SK-N-SH (cell line): ENCODE results near the gene JMJD4. TPM values are rescaled to one million over a fixed set of nuclear protein-coding genes. Genes with fewer than 3 reads are reported as not detected.

Source experiments
- CTCF ChIA-PET: fragments of 300-600, 350-600 bp; formaldehyde crosslinking; extraction: SDS; loops from one replicate; lab custom pipeline; 2021; lab: Yijun Ruan, JAX
- POLR2A ChIA-PET: fragments of 350-600 bp; sonication (Branson Sonifier 250); formaldehyde crosslinking; extraction: SDS; loops from one replicate; lab custom pipeline; 2020; ENCODE audit warnings: antibody characterized with exemption, inconsistent platforms; lab: Yijun Ruan, JAX
- DNase-seq: peaks from one replicate; pipeline ENCODE4 v3.0.0; 2012
- H2AFZ ChIP-seq: fragments of 200-600 bp; sonication (generic); 2 replicates; pipeline ENCODE4 v1.8.1; 2016; ENCODE audit warnings: antibody characterized with exemption, mild to moderate bottlenecking, low read depth
- H3F3A ChIP-seq: fragments of 200-600 bp; sonication (generic); replicated peaks from 2 replicates; pipeline ENCODE3; 2016; ENCODE audit warnings: antibody characterized with exemption, mild to moderate bottlenecking; ENCODE audit not compliant: insufficient read depth
- H3K27ac ChIP-seq, 2 experiments: fragments of 200-500 bp in 1 of 2; fragments of 200-600 bp in 1 of 2; sonication (Bioruptor generic) in 1 of 2; sonication (generic), shearing (Covaris generic) in 1 of 2; 2 replicates each; pipeline versions ENCODE4 v1.5.1 to v1.6.1; 2014 to 2016; ENCODE audit warnings: low read depth in 2 of 2, inconsistent platforms in 1 of 2, low read length in 1 of 2, mild to moderate bottlenecking in 1 of 2, mixed read lengths in 1 of 2
- H3K27me3 ChIP-seq: fragments of 200-600 bp; sonication (generic), shearing (Covaris generic); 2 replicates; pipeline ENCODE4 v1.6.1; 2016; ENCODE audit warnings: mixed run types; ENCODE audit not compliant: insufficient read depth
- H3K36me3 ChIP-seq, 2 experiments: fragments of 200-500 bp in 1 of 2; fragments of 200-600 bp in 1 of 2; sonication (Bioruptor generic) in 1 of 2; sonication (generic) in 1 of 2; replicated peaks in 1 of 2; 2 replicates each; pipeline versions ENCODE3 to v1.5.1; 2014 to 2016; ENCODE audit warnings: low read length in 1 of 2, mild to moderate bottlenecking in 1 of 2; ENCODE audit not compliant: insufficient read depth in 2 of 2, control insufficient read depth in 1 of 2
- H3K4me1 ChIP-seq, 2 experiments: fragments of 200-500 bp in 1 of 2; fragments of 200-600 bp in 1 of 2; sonication (Bioruptor generic) in 1 of 2; sonication (generic), shearing (Covaris generic) in 1 of 2; 2 replicates each; pipeline versions ENCODE4 v1.5.1 to v1.6.1; 2014 to 2016; ENCODE audit warnings: low read depth in 1 of 2, low read length in 1 of 2, mixed run types in 1 of 2; ENCODE audit not compliant: insufficient read depth in 2 of 2, control insufficient read depth in 1 of 2
- H3K4me2 ChIP-seq: fragments of 200-600 bp; sonication (generic), shearing (Covaris generic); 2 replicates; pipeline ENCODE4 v1.6.1; 2017; ENCODE audit warnings: mixed run types
- H3K4me3 ChIP-seq, 2 experiments: fragments of 200-500 bp in 1 of 2; fragments of 200-600 bp in 1 of 2; sonication (Bioruptor generic) in 1 of 2; sonication (generic), shearing (Covaris generic) in 1 of 2; 2 replicates each; pipeline versions ENCODE4 v1.5.1 to v1.8.1; 2014 to 2016; ENCODE audit warnings: low read depth in 2 of 2, inconsistent platforms in 1 of 2, low read length in 1 of 2, mild to moderate bottlenecking in 1 of 2, mixed read lengths in 1 of 2, moderate library complexity in 1 of 2
- H3K79me2 ChIP-seq: fragments of 200-600 bp; sonication (generic); 2 replicates; pipeline ENCODE4 v1.8.1; 2017; ENCODE audit warnings: mild to moderate bottlenecking; ENCODE audit not compliant: insufficient read depth
- H3K9ac ChIP-seq: fragments of 200-600 bp; sonication (generic); 2 replicates; pipeline ENCODE4 v1.6.1; 2017; ENCODE audit warnings: mixed run types
- H3K9me2 ChIP-seq: fragments of 200-600 bp; sonication (generic); 2 replicates; pipeline ENCODE4 v1.6.1; 2017; ENCODE audit warnings: mixed run types
- H3K9me3 ChIP-seq: fragments of 200-600 bp; sonication (generic); 2 replicates; pipeline ENCODE4 v1.6.1; 2017; ENCODE audit warnings: mixed run types, mild to moderate bottlenecking, moderate library complexity
- H4K20me1 ChIP-seq: fragments of 200-600 bp; sonication (generic); 2 replicates; pipeline ENCODE4 v1.6.1; 2017; ENCODE audit warnings: mild to moderate bottlenecking, mixed run types; ENCODE audit not compliant: insufficient read depth
- CTCF ChIP-seq: fragments of 200-600 bp; sonication (generic); IDR thresholded peaks from 2 replicates; pipeline ENCODE4 v1.6.1; 2017; ENCODE audit warnings: antibody characterized with exemption, mild to moderate bottlenecking, moderate library complexity
- EP300 ChIP-seq, 2 experiments: IDR thresholded peaks; 2 replicates each; pipeline versions ENCODE4 v1.4.0 to v1.6.1; 2012; ENCODE audit warnings: borderline replicate concordance in 1 of 2, low read depth in 1 of 2, low read length in 1 of 2
- FOSL2 ChIP-seq: IDR thresholded peaks from 2 replicates; pipeline ENCODE4 v1.4.0; 2012; ENCODE audit warnings: low read depth, mild to moderate bottlenecking, moderate library complexity, borderline replicate concordance
- FOXM1 ChIP-seq: IDR thresholded peaks from 2 replicates; pipeline ENCODE4 v1.4.0; 2012; ENCODE audit warnings: low read depth, mild to moderate bottlenecking
- GABPA ChIP-seq: IDR thresholded peaks from 2 replicates; pipeline ENCODE4 v1.4.0; 2012; ENCODE audit warnings: low read depth, mild to moderate bottlenecking
- JUND ChIP-seq: IDR thresholded peaks from 2 replicates; pipeline ENCODE4 v1.4.0; 2012
- MEF2A ChIP-seq: IDR thresholded peaks from 2 replicates; pipeline ENCODE4 v1.4.0; 2012; ENCODE audit warnings: low read depth, borderline replicate concordance
- POLR2AphosphoS5 ChIP-seq: IDR thresholded peaks from 2 replicates; pipeline ENCODE4 v1.6.1; 2012; ENCODE audit warnings: low read depth, low read length
- RAD21 ChIP-seq: IDR thresholded peaks from 2 replicates; pipeline ENCODE4 v1.6.1; 2012; ENCODE audit warnings: mild to moderate bottlenecking, low read length
- RCOR1 ChIP-seq: fragments of 150-350 bp; IDR thresholded peaks from 2 replicates; pipeline ENCODE4 v1.6.1; 2017; ENCODE audit warnings: antibody characterized with exemption, low read length
- RFX5 ChIP-seq: IDR thresholded peaks from 2 replicates; pipeline ENCODE4 v1.6.1; 2012; ENCODE audit warnings: mild to moderate bottlenecking, improper control_type of control experiment, low read length
- RXRA ChIP-seq: IDR thresholded peaks from 2 replicates; pipeline ENCODE4 v1.4.0; 2012; ENCODE audit warnings: low read depth, mild to moderate bottlenecking, borderline replicate concordance
- TEAD4 ChIP-seq: IDR thresholded peaks from 2 replicates; pipeline ENCODE4 v1.4.0; 2012; ENCODE audit warnings: mild to moderate bottlenecking, borderline replicate concordance; ENCODE audit not compliant: insufficient read depth
- USF2 ChIP-seq: fragments of 150-350 bp; IDR thresholded peaks from 2 replicates; pipeline ENCODE4 v1.6.1; 2017; ENCODE audit warnings: antibody characterized with exemption, low read length, low read depth, borderline replicate concordance
- YY1 ChIP-seq: IDR thresholded peaks from 2 replicates; pipeline ENCODE4 v1.4.0; 2012; ENCODE audit warnings: low read depth, mild to moderate bottlenecking
- WGBS: methylation state at CpG from one replicate; pipeline ENCODE4 v1.1.6; 2017; ENCODE audit warnings: low lambda C conversion rate; 5-methylcytosine and 5-hydroxymethylcytosine counted together
- polyA plus RNA-seq, 3 experiments: library from polyadenylated mRNA; depleted of rRNA; stranded (reverse); fragments of >200 nt; gene quantifications; 2 replicates each; pipeline ENCODE4 v1.2.3, GENCODE V29; 2012
- TF ChIP-seq, protein P1 (sequence below): IDR thresholded peaks from 2 replicates; pipeline ENCODE4 v1.4.0; 2012; ENCODE audit warnings: low read depth, borderline replicate concordance
- TF ChIP-seq, protein P2 (sequence below): fragments of 150-350 bp; IDR thresholded peaks from 2 replicates; pipeline ENCODE4 v1.6.1; 2016; ENCODE audit warnings: mild to moderate bottlenecking, low read depth, low read length

JMJD4 gene
- polyA plus RNA-seq, 1 of the 3 experiments (the other 2 are of a cell fraction), result 15.0 TPM

DNA sequence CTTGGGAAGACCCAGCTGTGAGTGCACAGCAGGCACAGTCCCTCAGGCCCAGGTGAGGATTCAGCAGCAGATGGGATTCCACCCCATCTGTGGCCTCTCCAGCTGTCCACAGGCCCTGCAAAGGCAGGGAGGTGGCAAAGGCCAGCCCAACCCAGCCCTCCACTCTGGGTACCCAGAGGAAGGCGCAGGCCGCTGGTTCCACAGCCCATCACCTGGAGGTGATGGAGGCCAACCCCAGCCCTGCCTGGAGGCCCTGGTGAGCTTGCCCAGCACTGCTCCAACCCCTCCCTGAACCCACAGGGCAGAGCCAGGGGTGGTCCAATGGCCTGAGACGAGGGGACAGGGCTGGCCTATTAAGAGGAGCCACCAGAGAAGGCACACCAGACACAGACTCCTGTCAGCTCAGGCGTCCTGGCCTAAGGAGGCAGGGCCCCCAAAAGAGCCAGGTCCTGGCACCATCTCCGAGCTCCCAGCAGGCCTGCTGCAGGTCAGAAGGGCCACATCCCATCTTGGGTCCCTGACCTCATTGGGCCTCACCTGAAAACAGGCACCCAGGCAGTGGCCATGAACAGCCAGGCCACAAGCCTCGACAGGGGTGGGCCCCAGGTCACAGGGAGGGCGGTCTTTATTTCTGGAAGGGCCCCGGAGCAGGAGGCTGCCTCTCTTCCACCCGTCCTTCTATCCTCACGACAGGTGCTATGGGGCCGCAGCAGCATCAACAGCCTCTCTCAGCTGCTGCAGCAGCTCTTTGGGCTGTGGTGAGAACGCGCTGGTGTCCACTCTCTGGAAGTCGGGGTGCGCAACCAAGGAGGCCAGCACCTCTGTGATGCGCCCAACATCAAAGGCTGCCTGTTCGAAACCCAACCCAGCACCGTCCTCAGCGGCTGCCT is 3.2 kb downstream of the JMJD4 start (continued):
- no peak for TF ChIP-seq JUND
- TF ChIP-seq, all 33 proteins: peak for 0

DNA sequence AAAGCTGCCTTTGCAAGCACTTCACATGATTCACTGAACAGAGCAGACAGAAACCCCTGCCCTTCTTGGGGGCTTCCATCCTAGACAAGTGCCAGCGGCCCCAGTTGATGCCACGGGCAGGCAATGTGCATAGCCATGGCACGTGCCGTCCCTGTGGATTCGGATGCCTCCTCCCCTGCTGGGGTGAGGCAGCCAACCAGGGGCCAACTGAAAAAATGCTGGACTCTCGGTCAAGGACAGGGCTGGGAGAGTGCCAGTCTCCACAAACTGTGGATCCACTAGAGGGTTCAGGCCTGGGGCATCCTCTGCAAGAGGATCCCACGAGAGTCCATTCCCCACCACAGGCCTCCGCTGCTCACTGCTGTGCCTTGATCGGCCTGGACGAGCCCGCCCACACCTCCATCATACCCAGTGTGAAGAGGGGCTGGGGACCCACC is 3.8 kb downstream of the JMJD4 start:
- Histone ChIP-seq H3K4me2 (no peak overlapping the region), H3F3A (no peaks in the 10 kb centered on the region), H3K9ac (no peak overlapping the region), H3K27ac (no peak overlapping the region), H3K27me3 (no peaks in the 10 kb centered on the region), H4K20me1 (peaks cover 8% of the 10 kb centered on the region; the same call in 1 of the 2 replicates), H3K4me3 (no peak overlapping the region), H3K9me3 (no peaks in the 10 kb centered on the region), H3K4me1 (peaks cover 9 to 38% of the 10 kb centered on the region in 2 experiments; a peak in 3 of 4 replicates), H3K79me2 (peaks cover 35% of the 10 kb centered on the region), H2AFZ (no peak overlapping the region), H3K9me2 (no peaks in the 10 kb centered on the region), H3K36me3 (peaks cover 6 to 26% of the 10 kb centered on the region in 2 experiments)
- TF ChIP-seq, protein P1, sequence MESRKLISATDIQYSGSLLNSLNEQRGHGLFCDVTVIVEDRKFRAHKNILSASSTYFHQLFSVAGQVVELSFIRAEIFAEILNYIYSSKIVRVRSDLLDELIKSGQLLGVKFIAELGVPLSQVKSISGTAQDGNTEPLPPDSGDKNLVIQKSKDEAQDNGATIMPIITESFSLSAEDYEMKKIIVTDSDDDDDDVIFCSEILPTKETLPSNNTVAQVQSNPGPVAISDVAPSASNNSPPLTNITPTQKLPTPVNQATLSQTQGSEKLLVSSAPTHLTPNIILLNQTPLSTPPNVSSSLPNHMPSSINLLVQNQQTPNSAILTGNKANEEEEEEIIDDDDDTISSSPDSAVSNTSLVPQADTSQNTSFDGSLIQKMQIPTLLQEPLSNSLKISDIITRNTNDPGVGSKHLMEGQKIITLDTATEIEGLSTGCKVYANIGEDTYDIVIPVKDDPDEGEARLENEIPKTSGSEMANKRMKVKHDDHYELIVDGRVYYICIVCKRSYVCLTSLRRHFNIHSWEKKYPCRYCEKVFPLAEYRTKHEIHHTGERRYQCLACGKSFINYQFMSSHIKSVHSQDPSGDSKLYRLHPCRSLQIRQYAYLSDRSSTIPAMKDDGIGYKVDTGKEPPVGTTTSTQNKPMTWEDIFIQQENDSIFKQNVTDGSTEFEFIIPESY, result no peak
- no peak for TF ChIP-seq FOSL2
- no peak for TF ChIP-seq RFX5
- TF ChIP-seq FOXM1, result no peak
- TF ChIP-seq CTCF, result no peak
- TF ChIP-seq RAD21, result no peak
- no peak; the same call in 1 of the 2 replicates for TF ChIP-seq POLR2AphosphoS5
- TF ChIP-seq YY1, result no peak
- TF ChIP-seq USF2, result no peak
- TF ChIP-seq RXRA, result no peak
- no peak for TF ChIP-seq RCOR1
- TF ChIP-seq TEAD4, result no peak
- TF ChIP-seq GABPA, result no peak
- TF ChIP-seq, protein P2, sequence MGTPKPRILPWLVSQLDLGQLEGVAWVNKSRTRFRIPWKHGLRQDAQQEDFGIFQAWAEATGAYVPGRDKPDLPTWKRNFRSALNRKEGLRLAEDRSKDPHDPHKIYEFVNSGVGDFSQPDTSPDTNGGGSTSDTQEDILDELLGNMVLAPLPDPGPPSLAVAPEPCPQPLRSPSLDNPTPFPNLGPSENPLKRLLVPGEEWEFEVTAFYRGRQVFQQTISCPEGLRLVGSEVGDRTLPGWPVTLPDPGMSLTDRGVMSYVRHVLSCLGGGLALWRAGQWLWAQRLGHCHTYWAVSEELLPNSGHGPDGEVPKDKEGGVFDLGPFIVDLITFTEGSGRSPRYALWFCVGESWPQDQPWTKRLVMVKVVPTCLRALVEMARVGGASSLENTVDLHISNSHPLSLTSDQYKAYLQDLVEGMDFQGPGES, result no peak
- no peak for TF ChIP-seq EP300 (IDR thresholded peaks at IDR 0.05; ENCODE audit: borderline replicate concordance in 1 of 2, low read depth in 1 of 2, low read length in 1 of 2)
- no peak for TF ChIP-seq MEF2A
- 90% methylated on average over 2 of the region's 11 CpGs for WGBS
- no peak for DNase-seq
- ChIA-PET POLR2A (no interaction called here), CTCF (interaction anchor here (0.9 to 2.8 kb wide), 4 partner anchors 19 to 223 kb away, joined by 4 to 11 read pairs (median 4); no protein-coding TSS in a partner anchor)
